GM23338 (cell line): Measurements from ENCODE around the gene MICA. TPM values are rescaled to one million over a fixed set of nuclear protein-coding genes. Genes with fewer than 3 reads are reported as not detected.

ENCODE experiments used
- CREB1 ChIP-seq: fragments of 250-450 bp; sonication (Bioruptor Pico); IDR thresholded peaks from 2 replicates; pipeline ENCODE4 v1.5.0; 2020; ENCODE audit warnings: low read depth, mild to moderate bottlenecking, moderate library complexity
- CTCF ChIP-seq, 2 experiments: fragments of 200-600 bp in 1 of 2; sonication (generic) in 1 of 2; conservative IDR thresholded peaks; 2 replicates each; pipeline versions ENCODE4 v1.5.1 to v1.6.1; 2016 to 2017; ENCODE audit warnings: antibody characterized with exemption in 2 of 2, low read depth in 2 of 2, mild to moderate bottlenecking in 2 of 2, moderate library complexity in 1 of 2
- ETS1 ChIP-seq: IDR thresholded peaks from 2 replicates; pipeline ENCODE4 v1.6.1; 2016; ENCODE audit warnings: antibody characterized with exemption
- EZH2 ChIP-seq: fragments of 200-600 bp; sonication (generic); IDR thresholded peaks from one replicate; pipeline ENCODE4 v1.8.0; 2017; ENCODE audit warnings: antibody characterized with exemption, mild to moderate bottlenecking, low read depth; ENCODE audit not compliant: unreplicated experiment
- EZH2phosphoT487 ChIP-seq: fragments of 200-600 bp; sonication (generic); IDR thresholded peaks from one replicate; pipeline ENCODE4 v1.8.1; 2018; ENCODE audit warnings: antibody characterized with exemption; ENCODE audit not compliant: unreplicated experiment
- JUNB ChIP-seq: IDR thresholded peaks from one replicate; pipeline ENCODE4 v1.6.1; 2016; ENCODE audit warnings: antibody characterized with exemption; ENCODE audit not compliant: unreplicated experiment
- NANOG ChIP-seq: IDR thresholded peaks from 2 replicates; pipeline ENCODE4 v1.6.1; 2016; ENCODE audit warnings: antibody characterized with exemption, borderline replicate concordance
- POLR2AphosphoS5 ChIP-seq: IDR thresholded peaks from 2 replicates; pipeline ENCODE4 v1.6.1; 2016; ENCODE audit warnings: antibody characterized with exemption, low read depth
- STAT1 ChIP-seq: IDR thresholded peaks from one replicate; pipeline ENCODE4 v1.6.1; 2016; ENCODE audit warnings: antibody characterized with exemption; ENCODE audit not compliant: unreplicated experiment
- ZNF462 ChIP-seq: fragments of 250-450 bp; sonication (Bioruptor Pico); IDR thresholded peaks from 2 replicates; pipeline ENCODE4 v1.5.0; 2020; ENCODE audit warnings: mild to moderate bottlenecking, moderate library complexity
- polyA plus RNA-seq: library from polyadenylated mRNA; unstranded; fragments of >200 nt; fragmentation: Nextera tagmentation; extraction: Ambion mirVana; gene quantifications from 2 replicates; pipeline ENCODE4 v1.2.1, GENCODE V29; 2016
- total RNA-seq: library from RNA; depleted of rRNA; stranded (reverse); fragments of >200 nt; shearing (Covaris generic); gene quantifications from 2 replicates; pipeline ENCODE4 v1.2.3, GENCODE V29; 2014

MICA gene
- total and polyA plus RNA-seq, 2 experiments from 2014 or later = 13.4 to 22.7 TPM

- TF ChIP-seq ZNF462 (CRISPR knock-in tag) (no peak), NANOG (no peak), CTCF (conservative IDR thresholded peaks at IDR 0.05; ENCODE audit: low read depth in 2 of 2) (no peak), CREB1 (CRISPR knock-in tag) (no peak), ETS1 (no peak), STAT1 (no peak), EZH2phosphoT487 (no peak), POLR2AphosphoS5 (no peak), JUNB (no peak), EZH2 (no peak)
These were observed 58.9 kb downstream of the MICA start (continued) for GRCh38 chr6:31462026-31462963.
